PFSK-1 (cell line): ENCODE data around the gene MTHFD2L.

Source experiments
- POLR2AphosphoS5 ChIP-seq: IDR thresholded peaks from 2 replicates; pipeline ENCODE4 v1.6.1; 2012; ENCODE audit warnings: low read depth, mild to moderate bottlenecking, control low read depth, low read length, moderate library complexity
- REST ChIP-seq, 2 experiments: IDR thresholded peaks; 2 replicates each; pipeline versions ENCODE4 v1.6.1 to v1.8.0; 2011 to 2012; ENCODE audit warnings: low read depth in 2 of 2, low read length in 2 of 2, control low read depth in 1 of 2, inconsistent platforms in 1 of 2, mild to moderate bottlenecking in 1 of 2, moderate library complexity in 1 of 2; ENCODE audit not compliant: insufficient read depth in 1 of 2
- SIN3A ChIP-seq: IDR thresholded peaks from 2 replicates; pipeline ENCODE4 v1.6.1; 2012; ENCODE audit warnings: mild to moderate bottlenecking, low read length, moderate library complexity, borderline replicate concordance; ENCODE audit not compliant: insufficient read depth
- TAF1 ChIP-seq: IDR thresholded peaks from 2 replicates; pipeline ENCODE4 v1.6.1; 2012; ENCODE audit warnings: low read length, control low read depth, borderline replicate concordance; ENCODE audit not compliant: insufficient read depth

- TF ChIP-seq SIN3A, result no peak
- TF ChIP-seq POLR2AphosphoS5, result no peak
- TF ChIP-seq REST (IDR thresholded peaks at IDR 0.05; ENCODE audit: insufficient read depth in 1 of 2, low read depth in 2 of 2, low read length in 2 of 2), result no peak
- TF ChIP-seq TAF1, result no peak
Observed at GRCh38 chr4:74305000-74305399, 147.1 kb downstream of the MTHFD2L start.
